Mammary epithelial cell (primary cell): ENCODE results near the gene NGB.
"Not testable (repeated sequence)": the region's sequence is repeated elsewhere in the genome, so short reads cannot be mapped to it uniquely, and the experiment has no call there.

Experiments used
- CTCF ChIP-seq, 2 donors: IDR thresholded peaks in 1 of 2; conservative IDR thresholded peaks in 1 of 2; 2 replicates each; pipeline ENCODE4 v1.5.1; 2011 to 2012; ENCODE audit warnings: inconsistent platforms in 2 of 2, low read length in 2 of 2, mild to moderate bottlenecking in 2 of 2, control low read depth in 1 of 2, low read depth in 1 of 2; ENCODE audit not compliant: insufficient read depth in 1 of 2; ENCODE audit errors: extremely low read depth in 1 of 2
- EZH2 ChIP-seq: IDR thresholded peaks from 2 replicates; pipeline ENCODE4 v1.6.1; 2012; ENCODE audit warnings: low read length, inconsistent platforms, borderline replicate concordance

GRCh38 chr14:77280921-77281320, 9.9 kb upstream of the NGB start:
- TF ChIP-seq CTCF (conservative IDR thresholded peaks at IDR 0.05 in 1 of 2, IDR thresholded peaks at IDR 0.05 in 1 of 2; ENCODE audit: extremely low read depth in 1 of 2, insufficient read depth in 1 of 2, low read depth in 1 of 2, low read length in 2 of 2); EZH2: not testable (repeated sequence)
